ENCODE measurements around the gene NKX1-2. TPM values are rescaled to one million over a fixed set of nuclear protein-coding genes. Genes with fewer than 3 reads are reported as not detected.

NKX1-2 gene
- total RNA-seq, 1 donor from 2014 or later = not detected

DNA sequence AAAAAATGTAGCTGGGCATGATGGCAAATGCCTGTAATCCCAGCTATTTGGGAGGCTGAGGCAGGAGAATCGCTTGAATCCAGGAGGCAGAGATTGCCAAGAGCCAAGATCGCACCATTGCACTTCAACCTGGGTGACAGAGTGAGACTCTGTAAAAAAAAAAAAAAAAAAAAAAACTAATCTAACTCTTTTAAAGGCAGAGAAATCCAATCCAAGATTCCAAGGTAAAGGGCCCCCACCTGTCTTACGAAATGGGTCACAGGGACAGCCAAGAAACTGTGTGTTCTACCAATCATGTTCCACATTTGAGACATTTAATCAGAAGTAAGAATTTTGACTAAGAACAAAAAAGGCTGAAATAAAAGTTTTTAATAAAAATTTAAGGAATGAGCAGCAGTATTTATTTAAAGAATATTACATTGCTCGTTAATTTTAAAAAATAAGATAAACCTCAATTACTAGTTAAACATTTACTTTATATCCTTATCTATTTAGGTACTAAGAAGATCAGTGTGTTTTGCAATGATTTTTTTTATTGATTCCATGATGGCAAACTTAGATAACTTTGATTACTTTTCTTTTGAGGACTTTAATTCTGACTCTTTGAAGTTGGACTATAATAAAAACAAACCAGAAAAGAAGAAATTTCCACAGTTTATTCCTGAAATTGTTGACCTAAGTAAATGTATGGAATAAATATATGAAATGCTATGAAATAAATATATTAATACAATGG lies 24.4 kb downstream of the NKX1-2 start:
- no peak for DNase-seq (ENCODE audit: low spot score)
- Mint-ChIP-seq H3K9me3 (ENCODE audit: low read depth) (no peaks in the 10 kb centered on the region), H3K27ac (ENCODE audit: unreplicated experiment) (no peak overlapping the region), H3K4me3 (ENCODE audit: unreplicated experiment) (no peak overlapping the region), H3K36me3 (ENCODE audit: low read depth) (no peaks in the 10 kb centered on the region), H3K27me3 (ENCODE audit: low read depth) (peaks cover 34% of the 10 kb centered on the region), H3K4me1 (ENCODE audit: low read depth) (no peaks in the 10 kb centered on the region)
- TF ChIP-seq, protein P1, sequence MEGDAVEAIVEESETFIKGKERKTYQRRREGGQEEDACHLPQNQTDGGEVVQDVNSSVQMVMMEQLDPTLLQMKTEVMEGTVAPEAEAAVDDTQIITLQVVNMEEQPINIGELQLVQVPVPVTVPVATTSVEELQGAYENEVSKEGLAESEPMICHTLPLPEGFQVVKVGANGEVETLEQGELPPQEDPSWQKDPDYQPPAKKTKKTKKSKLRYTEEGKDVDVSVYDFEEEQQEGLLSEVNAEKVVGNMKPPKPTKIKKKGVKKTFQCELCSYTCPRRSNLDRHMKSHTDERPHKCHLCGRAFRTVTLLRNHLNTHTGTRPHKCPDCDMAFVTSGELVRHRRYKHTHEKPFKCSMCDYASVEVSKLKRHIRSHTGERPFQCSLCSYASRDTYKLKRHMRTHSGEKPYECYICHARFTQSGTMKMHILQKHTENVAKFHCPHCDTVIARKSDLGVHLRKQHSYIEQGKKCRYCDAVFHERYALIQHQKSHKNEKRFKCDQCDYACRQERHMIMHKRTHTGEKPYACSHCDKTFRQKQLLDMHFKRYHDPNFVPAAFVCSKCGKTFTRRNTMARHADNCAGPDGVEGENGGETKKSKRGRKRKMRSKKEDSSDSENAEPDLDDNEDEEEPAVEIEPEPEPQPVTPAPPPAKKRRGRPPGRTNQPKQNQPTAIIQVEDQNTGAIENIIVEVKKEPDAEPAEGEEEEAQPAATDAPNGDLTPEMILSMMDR (IDR thresholded peaks at IDR 0.05) = no peak

DNA sequence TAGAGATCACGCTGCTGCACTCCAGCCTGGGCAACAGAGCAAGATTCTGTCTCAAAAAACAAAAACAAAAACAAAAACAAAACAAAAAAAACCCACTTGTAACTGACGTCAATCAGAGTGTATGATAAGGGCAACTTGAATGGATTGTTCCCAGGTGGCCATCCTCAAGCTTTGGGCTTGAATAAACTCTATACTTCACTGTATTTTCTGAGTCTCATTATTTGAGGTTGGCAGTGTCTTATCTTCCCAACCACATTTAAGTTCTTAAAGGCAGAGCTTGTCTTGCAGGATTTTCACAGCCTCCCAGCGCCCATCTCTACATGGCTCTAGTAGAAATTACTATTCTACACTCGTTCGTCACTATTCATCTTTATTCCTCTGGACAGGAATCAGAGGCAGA lies 26.0 kb downstream of the NKX1-2 start:
- Mint-ChIP-seq H3K4me3 (ENCODE audit: unreplicated experiment) (no peak overlapping the region), H3K4me1 (ENCODE audit: low read depth) (peaks cover 3% of the 10 kb centered on the region), H3K27ac (ENCODE audit: unreplicated experiment) (no peak overlapping the region), H3K27me3 (ENCODE audit: low read depth) (peaks cover 30% of the 10 kb centered on the region), H3K9me3 (ENCODE audit: low read depth) (no peaks in the 10 kb centered on the region), H3K36me3 (ENCODE audit: low read depth) (no peaks in the 10 kb centered on the region)
- DNase-seq (ENCODE audit: low spot score) = no peak
- TF ChIP-seq, protein P1 (IDR thresholded peaks at IDR 0.05) = no peak

DNA sequence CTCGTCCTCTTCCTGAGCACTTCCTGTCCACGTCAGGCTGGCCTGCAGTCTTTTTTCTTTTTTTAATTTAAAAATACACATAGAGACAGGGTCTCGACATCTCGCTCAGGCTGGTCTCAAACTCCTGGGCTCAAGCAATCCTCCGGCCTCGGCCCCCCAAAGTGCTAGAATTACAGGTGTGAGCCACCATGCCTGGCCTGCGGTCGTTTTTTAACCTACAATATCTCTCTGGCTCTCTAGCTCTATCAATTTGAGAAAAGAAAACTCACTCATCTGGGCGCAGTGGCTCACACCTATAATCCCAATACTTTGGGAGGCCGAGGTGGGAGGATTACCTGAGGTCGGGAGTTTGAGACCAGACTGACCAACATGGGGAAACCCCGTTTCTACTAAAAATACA lies 27.1 kb downstream of the NKX1-2 start:
- H3K4me1 Mint-ChIP-seq (ENCODE audit: low read depth) = peaks cover 3% of the 10 kb centered on the region
- DNase-seq (ENCODE audit: low spot score) = no peak
- no peak overlapping the region for H3K4me3 Mint-ChIP-seq (ENCODE audit: unreplicated experiment)
- H3K27me3 Mint-ChIP-seq (ENCODE audit: low read depth) = peaks cover 24% of the 10 kb centered on the region
- TF ChIP-seq, protein P1 (IDR thresholded peaks at IDR 0.05) = no peak
- no peaks in the 10 kb centered on the region for H3K9me3 Mint-ChIP-seq (ENCODE audit: low read depth)
- H3K36me3 Mint-ChIP-seq (ENCODE audit: low read depth) = no peaks in the 10 kb centered on the region
- H3K27ac Mint-ChIP-seq (ENCODE audit: unreplicated experiment) = no peak overlapping the region

DNA sequence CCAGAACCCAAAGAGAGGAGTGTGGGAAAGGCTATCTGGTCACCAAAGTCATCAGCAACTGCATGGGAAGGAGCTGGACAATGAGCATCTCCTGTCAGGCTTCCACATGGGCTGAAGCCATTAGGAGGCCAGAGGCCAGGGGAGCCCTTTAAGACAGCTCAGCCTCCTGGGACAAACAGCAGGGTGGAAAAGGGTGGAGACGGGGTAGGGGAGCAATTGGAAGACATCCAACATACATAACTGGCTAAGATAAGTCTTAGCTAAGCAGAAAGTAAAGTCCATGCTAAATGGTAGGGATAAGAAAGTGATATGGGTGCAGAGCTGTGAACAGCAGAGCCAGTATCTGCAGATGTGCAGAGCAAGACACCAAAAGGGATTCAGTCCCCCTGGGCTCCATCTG lies 29.6 kb downstream of the NKX1-2 start:
- TF ChIP-seq, protein P1 (IDR thresholded peaks at IDR 0.05) = no peak
- no peak for DNase-seq (ENCODE audit: low spot score)
- H3K4me3 Mint-ChIP-seq (ENCODE audit: unreplicated experiment) = no peak overlapping the region
- no peak overlapping the region for H3K27ac Mint-ChIP-seq (ENCODE audit: unreplicated experiment)
- no peaks in the 10 kb centered on the region for H3K9me3 Mint-ChIP-seq (ENCODE audit: low read depth)
- H3K36me3 Mint-ChIP-seq (ENCODE audit: low read depth) = no peaks in the 10 kb centered on the region
- peaks cover 27% of the 10 kb centered on the region for H3K4me1 Mint-ChIP-seq (ENCODE audit: low read depth)
- H3K27me3 Mint-ChIP-seq (ENCODE audit: low read depth) = peaks cover 19% of the 10 kb centered on the region

DNA sequence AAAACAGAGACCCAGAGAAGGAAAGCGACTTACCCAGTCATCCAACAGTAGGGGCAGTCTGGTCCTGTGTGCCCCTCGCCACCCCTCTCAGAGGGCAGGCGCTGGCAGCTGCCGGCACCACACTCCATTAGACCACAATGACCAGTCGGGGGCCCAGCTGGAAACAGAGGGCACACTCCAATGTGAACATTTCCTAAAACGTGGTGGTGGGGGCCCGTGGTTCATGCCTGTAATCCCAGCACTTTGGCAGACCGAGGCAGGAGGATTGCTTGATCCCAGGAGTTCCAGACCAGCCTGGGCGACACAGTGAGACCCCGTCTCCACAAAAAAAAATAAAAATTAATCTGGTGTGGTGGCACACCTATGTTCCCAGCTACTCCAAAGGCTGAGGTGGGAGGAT lies 30.2 kb downstream of the NKX1-2 start:
- Mint-ChIP-seq H3K27me3 (ENCODE audit: low read depth) (peaks cover 19% of the 10 kb centered on the region), H3K27ac (ENCODE audit: unreplicated experiment) (no peak overlapping the region), H3K36me3 (ENCODE audit: low read depth) (no peaks in the 10 kb centered on the region), H3K4me1 (ENCODE audit: low read depth) (peaks cover 32% of the 10 kb centered on the region), H3K4me3 (ENCODE audit: unreplicated experiment) (peak overlapping the region; percentile 89), H3K9me3 (ENCODE audit: low read depth) (no peaks in the 10 kb centered on the region)
- TF ChIP-seq, protein P1 (IDR thresholded peaks at IDR 0.05) = no peak
- DNase-seq (ENCODE audit: low spot score) = no peak

Measured in chondrocyte (in vitro differentiated cells).